NCI-H2171 (cell line): ENCODE measurements around the gene KRTAP2-1.
A peak's percentile ranks its signal among the peaks of the same experiment; 100 is the strongest.
"Not testable (repeated sequence)": the region's sequence is repeated elsewhere in the genome, so short reads cannot be mapped to it uniquely, and the experiment has no call there.

Experiments
- DNase-seq: peaks from one replicate; lab custom pipeline; 2025; lab: John Stamatoyannopoulos, UW

Gene KRTAP2-1

DNA sequence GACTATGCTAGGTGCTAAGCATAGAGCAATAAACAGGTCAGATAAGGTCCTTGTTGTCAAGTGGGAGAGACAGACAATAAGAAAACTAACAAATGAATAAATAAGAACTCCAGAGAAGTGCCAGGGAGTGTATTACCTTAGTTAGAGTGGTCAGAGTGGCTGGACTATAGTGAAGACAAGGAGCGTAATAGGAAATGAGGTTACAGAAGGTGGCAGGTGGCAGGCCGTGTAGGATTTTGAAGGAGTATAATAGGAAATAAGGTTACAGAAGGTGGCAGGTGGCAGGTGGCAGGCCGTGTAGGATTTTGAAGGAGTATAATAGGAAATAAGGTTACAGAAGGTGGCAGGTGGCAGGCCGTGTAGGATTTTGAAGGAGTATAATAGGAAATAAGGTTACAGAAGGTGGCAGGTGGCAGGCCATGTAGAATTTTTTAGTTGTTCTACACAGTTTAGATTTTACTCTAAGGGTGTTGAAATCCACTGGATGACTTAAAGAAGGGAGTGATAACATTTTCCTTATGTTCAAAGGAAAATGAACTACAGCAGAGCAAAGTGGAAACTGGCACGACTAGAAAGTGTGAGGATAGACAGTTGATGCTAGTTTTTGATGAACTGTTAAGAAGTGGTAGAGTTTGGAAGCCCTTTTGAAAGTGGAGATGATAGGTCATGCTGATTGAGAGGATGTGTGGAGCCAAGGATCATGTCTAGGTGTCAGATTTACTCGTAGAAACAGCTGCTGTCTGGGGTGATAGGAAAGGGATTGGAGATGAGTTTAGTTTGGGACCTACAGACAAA, 34.6 kb downstream of the KRTAP2-1 start:
- no peak for DNase-seq

DNA sequence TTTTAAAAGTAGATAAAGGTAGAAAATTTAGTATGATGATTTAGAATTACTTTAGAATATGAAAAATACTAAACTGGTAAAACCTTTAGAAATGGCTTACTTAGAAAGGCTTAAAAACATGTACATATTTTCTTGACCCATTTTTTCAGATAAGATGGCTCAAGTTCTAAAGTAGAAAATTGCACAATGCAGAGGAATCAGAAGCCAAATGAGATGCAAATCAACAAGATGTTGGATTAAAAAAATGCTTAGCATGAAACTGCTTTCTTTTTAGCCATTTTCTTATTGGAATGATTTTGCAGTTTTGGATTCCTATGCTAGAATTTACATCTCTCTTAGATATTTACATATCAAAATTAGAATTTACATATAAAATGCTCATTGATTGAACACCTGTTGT, 36.7 kb downstream of the KRTAP2-1 start:
- no peak for DNase-seq

DNA sequence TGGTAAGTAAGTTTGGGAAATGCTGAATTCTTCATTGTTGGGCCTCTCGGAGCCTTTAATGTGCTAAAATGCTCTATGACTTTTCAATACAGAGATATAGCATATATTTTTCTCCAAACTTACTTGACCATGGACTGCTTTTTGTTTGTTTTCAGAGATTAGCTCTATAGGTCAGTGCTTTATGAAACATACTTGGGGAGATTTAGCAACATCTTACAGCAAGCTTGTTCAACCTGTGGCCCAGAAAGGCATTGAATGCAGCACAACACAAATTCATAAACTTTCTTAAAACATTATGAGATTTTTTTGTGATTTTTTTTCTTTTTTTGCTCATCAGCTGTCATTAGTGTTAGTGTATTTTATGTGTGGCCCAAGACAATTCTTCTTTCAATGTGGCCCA, 37.2 kb downstream of the KRTAP2-1 start:
- no peak for DNase-seq

DNA sequence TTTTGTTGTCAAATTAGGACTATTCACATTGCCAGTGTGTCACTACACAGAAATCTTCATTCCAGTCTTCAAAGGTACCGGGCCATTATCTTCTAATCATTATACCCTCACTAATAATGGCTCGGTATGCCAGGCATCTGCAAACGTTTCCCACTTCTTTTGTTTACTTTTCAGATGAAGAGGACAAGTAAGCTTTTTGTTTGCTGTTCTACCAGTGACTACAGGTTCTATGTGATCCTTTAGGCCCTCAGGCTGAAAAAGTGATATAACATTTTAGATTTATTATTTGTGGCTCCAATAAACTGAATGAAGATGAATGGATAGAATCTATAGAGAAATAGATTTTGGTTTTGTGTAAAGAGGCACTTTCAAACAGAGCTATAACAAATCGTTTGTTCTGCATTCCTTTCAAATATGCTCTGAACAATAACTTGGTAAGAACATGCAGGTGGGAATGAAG, 37.8 kb downstream of the KRTAP2-1 start:
- no peak for DNase-seq

DNA sequence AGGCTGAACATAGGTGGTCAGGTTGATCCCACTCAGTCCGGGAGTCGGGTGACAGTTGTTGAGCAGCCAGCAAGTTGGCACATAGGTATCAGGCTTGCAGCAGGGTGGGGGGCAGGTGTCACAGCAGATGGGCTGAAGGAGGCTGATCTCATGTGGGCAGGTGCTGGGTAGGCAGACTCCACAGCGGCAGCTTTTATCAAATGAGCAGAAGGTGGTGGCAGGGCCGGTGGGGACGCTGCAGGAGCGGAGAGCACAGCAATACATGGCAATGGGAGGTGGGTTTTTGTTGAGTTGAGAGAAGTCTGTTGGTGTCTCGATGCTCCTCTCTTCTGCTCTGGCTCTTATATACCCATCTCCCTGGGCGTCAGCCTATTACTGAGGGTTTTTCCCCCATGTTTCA, 38.3 kb downstream of the KRTAP2-1 start, which contains the start of gene KRTAP3-1:
Gene KRTAP3-1 (minus strand): TSS at position 318 of the 400 bp plus-strand sequence. CDS start 54 bp downstream, at position 264.
- peak; percentile 32 for DNase-seq

DNA sequence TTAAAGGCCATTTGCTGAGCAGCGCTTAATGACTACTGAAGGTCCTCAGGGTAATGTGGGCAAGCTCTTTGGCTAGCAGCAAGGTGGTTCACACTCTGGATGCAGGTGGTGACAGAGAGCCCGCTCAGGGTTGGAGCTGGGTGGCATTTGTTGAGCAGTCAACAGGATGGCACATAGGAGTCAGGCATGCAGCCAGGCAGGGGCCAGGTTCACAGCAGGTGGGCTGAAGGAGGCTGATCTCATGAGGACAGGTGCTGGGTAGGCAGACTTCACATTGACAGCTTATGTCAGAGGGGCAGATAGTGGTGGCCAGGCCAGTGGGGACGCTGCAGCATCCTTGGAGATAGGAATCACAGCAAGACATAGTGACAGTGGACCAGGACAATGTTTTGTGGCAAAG, 42.7 kb downstream of the KRTAP2-1 start:
- no peak for DNase-seq

DNA sequence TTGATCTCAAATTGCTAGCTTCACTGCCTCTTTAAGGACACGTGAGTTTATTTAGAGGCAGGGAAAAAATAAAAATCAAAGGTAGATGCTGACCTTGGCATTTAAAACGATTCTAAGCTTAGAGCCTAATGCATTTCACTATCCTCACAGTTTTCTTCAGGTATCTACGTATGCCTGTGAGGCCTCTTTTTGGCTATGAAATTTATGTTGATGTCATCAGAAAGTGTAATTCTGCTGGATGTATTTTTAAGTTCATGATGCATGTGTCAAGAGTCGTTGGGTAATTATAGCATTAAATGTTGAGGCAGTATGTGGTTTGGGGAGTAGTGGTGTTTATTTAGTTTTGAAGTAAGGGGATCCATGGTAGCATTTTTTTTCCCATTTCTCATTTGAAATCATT, 43.2 kb downstream of the KRTAP2-1 start:
- no peak for DNase-seq

DNA sequence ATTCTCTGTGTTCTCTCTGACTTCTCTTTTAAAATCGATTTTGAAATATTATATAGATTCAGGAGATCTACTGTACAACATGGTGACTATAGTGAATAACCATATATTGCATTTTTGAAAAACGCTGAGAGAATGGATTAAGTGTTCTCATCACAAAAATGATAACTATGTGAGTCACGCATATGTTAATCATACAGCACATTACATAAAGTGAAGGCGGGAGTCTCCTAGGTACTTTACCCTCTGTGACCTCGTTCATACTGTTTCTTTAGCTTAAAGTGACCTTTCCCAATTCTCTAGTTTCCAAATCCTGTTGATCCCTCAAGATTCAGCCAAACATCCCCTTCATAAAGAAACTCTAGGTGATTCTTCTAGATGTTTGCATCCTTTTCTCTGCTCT, 44.3 kb downstream of the KRTAP2-1 start:
- DNase-seq, result no peak

DNA sequence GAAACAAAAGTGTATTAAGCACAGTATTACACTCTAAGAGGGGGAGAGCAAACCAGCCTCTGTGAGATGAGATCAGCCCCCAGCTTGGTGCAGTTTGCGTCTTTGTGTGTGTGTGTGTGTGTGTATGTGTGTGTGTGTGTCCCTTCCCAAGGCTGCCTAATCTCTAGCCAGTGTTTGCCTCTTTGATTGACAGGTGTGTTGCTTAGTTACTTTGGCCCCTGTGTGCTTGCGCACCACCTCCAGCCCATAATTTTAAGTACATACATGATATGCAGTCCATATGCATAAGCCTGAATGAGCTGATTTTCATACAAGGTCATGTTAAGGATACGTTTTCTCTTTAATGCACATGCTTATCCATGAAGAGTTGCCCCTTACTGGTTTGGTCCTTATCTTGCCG, 45.3 kb downstream of the KRTAP2-1 start:
- no peak for DNase-seq

DNA sequence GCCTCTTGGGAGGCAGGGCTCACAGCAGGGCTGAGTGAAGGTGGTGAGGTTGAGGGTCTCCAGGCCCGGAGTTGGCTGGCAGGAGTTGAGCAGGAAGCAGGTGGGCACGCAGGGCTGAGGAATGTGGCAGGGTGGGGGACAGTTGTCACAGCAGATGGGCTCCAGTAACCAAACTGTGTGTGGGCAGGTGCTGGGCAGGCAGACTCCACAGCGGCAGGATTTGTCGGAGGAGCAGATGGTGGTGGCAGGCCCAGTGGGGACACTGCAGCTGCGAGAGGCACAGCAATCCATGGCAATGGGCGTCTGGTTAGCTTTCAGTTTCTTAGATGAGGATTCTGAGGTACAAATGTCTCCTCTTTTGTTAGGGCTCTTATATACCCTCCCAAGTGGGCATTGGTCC, 47.6 kb downstream of the KRTAP2-1 start, which contains the start of gene KRTAP3-2:
Gene KRTAP3-2 (minus strand): TSS at position 344 of the 400 bp plus-strand sequence. CDS start 53 bp downstream, at position 291.
- not testable (repeated sequence) for DNase-seq

DNA sequence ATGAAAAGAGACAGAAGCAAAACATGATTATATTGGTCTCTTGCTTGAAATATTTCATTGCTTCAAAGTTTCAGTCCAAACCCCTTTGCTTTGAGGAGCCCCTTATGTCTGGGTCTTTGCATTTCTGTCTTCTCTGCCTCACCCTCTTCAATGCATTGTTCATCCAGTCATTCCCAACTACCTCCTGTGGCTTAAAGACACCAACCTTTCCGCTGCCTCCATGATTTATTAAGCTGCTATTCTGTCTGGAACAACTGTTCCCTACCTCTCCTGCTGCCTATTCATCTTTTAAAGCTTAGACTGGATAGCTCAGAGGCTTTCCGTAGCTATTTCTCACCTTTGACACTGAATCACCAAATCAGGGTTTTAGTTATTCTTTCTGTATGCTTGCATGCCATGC, 49.8 kb downstream of the KRTAP2-1 start:
- no peak for DNase-seq

DNA sequence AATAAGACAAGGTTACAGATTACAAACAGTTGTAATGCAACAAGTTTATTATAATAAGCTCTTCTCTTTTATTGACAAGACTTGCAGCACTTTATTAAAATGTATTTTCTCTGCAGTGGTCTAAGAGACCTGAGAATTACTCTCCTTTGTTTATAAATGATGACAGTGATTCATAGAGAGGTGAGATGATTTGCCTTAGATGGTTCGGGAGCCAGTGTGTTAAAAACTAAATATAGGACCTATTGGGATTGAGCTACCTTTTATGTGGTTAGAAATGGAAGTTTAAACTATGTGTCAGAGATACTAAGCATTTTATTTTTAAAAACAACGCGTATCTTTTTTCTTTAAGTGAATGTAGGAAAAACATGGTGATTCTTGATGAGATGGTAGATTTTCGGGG, 50.3 kb downstream of the KRTAP2-1 start:
- no peak for DNase-seq
